NCI-H128 (cell line): Measurements from ENCODE around the gene DENND6A.

Source experiments
- DNase-seq: peaks from one replicate; lab custom pipeline; 2025; ENCODE audit not compliant: unreplicated experiment; lab: John Stamatoyannopoulos, UW

The DENND6A gene

GRCh38 chr3:57582474-57583168 is 110.3 kb downstream of the DENND6A start:
- DNase-seq: no peak

GRCh38 chr3:57577801-57578200 is 115.1 kb downstream of the DENND6A start:
- no peak for DNase-seq

- no peak for DNase-seq
These were observed 116.8 kb downstream of the DENND6A start for GRCh38 chr3:57575966-57576626.
